ENCODE results near the gene PAM16. TPM values are rescaled to one million over a fixed set of nuclear protein-coding genes. Genes with fewer than 3 reads are reported as not detected.

Gene PAM16
- total RNA-seq, 5 donors from 2014 or later (not counting 1 experiment from before 2014, with no cell fraction given), result 41.2 to 53.7 (median 47.4) TPM

DNA sequence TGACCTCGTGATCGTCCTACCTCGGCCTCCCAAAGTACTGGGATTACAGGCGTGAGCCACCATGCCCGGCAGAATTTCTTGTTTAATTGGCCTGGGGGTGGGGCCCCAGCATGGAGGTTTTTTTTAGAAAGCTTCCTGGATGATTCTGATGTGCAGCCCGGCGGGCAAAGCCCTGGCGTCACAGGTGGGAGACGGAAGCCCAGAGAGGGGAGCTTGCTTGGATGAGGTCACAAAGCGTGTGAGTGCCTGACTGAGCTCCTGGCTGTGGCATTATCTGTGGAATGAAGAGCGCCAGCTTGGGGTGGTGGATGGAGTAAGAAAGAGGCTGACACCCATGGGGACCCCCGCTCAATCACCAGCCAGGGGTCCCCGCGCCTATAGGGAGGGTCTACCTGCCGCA, 24.6 kb upstream of the PAM16 start:
- Histone ChIP-seq H3K27me3 (replicated peaks in 1 of 2; ENCODE audit: control insufficient read depth in 2 of 2, extremely low read depth in 1 of 2, insufficient read depth in 2 of 2, low read length in 1 of 2) (no peaks in the 10 kb centered on the region), H3K36me3 (ENCODE audit: control insufficient read depth in 2 of 2, extremely low read depth in 1 of 2, insufficient read depth in 1 of 2, low read length in 1 of 2) (peaks cover 7 to 30% of the 10 kb centered on the region in 2 donors), H3K4me3 (ENCODE audit: control insufficient read depth in 1 of 2, extremely low read depth in 1 of 2, low read length in 1 of 2) (no peak overlapping the region), H3K4me1 (ENCODE audit: control insufficient read depth in 1 of 2, extremely low read depth in 1 of 2, insufficient read depth in 2 of 2, low read length in 2 of 2) (peaks cover 4 to 67% of the 10 kb centered on the region in 2 experiments), H3K27ac (ENCODE audit: low read length) (no peak overlapping the region), H3K9me3 (no peaks in the 10 kb centered on the region)
- peaks cover 23 to 28% (median 24%) of the 10 kb centered on the region in 3 donors for H3K4me1 Mint-ChIP-seq
- H3K9me3 Mint-ChIP-seq, result no peaks in the 10 kb centered on the region
- peaks cover 3% of the 10 kb centered on the region for H3K36me3 Mint-ChIP-seq
- peak overlapping the region in 1 of 3 donors; percentile 12 for H3K4me3 Mint-ChIP-seq
- no peak for DNase-seq
- ATAC-seq (replicated peaks in 1 of 4), result no peak
- CTCF ChIA-PET, result interaction anchor here in 1 of 2 donors (0.6 kb wide), 1 partner anchor 46 kb away, joined by 6 read pairs; no protein-coding TSS in a partner anchor
- POLR2A ChIA-PET, result interaction anchor here in 1 of 2 donors (0.6 kb wide), 1 partner anchor 49 kb away, joined by 4 read pairs; no protein-coding TSS in a partner anchor
- peak overlapping the region; percentile 19 to 48 for H3K27ac Mint-ChIP-seq
- no peaks in the 10 kb centered on the region for H3K27me3 Mint-ChIP-seq
- WGBS (ENCODE audit: insufficient coverage), result 97% methylated on average over 5 of the region's 15 CpGs

DNA sequence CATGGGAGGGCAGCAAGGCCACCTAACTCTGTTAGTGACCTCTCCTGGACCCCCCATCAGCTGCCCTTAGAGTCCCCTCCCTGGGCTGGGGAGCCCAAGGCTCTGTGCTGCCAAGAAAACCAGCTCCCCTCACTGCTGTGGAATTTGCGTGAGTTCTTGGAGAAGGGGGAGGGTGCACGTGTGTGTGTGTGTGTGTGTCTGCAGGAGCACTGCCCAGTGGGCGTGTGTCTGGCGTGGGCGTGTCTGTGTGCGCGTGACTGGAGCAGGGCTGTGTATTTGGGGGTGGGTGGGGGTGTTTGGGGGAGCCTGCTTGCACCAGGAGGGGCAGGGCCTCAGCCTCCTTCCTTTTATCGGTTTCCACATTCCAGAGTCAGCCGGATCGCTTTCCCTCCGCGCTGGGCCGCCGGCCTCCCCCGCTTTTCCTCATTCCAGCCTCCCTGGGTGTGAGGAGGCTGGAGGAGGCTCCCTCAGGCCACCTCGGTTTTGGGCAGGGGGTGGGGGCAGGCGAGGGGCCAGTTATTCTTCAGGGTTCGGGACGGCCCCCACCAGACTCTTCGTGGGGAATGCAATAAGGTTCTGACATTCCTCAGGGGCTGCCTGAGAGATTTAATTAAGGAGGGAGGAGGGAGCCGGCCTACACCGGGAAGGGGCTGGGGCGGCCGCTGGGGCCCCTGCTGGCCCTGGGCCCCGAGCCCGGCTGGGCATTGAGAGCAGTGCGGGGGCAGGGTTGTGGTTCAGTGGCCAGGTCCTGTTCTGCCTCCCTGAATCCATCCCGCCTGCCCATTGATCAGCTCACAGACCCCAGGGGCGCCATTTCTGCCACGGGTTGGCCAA, 23.0 kb upstream of the PAM16 start:
- WGBS (ENCODE audit: insufficient coverage), result 20% methylated on average over 1 of the region's 30 CpGs
- Histone ChIP-seq H3K4me1 (ENCODE audit: control insufficient read depth in 1 of 2, extremely low read depth in 1 of 2, insufficient read depth in 2 of 2, low read length in 2 of 2) (peaks cover 4 to 63% of the 10 kb centered on the region in 2 experiments), H3K9me3 (no peaks in the 10 kb centered on the region), H3K27ac (ENCODE audit: low read length) (no peak overlapping the region), H3K27me3 (replicated peaks in 1 of 2; ENCODE audit: control insufficient read depth in 2 of 2, extremely low read depth in 1 of 2, insufficient read depth in 2 of 2, low read length in 1 of 2) (no peaks in the 10 kb centered on the region), H3K4me3 (ENCODE audit: control insufficient read depth in 1 of 2, extremely low read depth in 1 of 2, low read length in 1 of 2) (no peak overlapping the region), H3K36me3 (ENCODE audit: control insufficient read depth in 2 of 2, extremely low read depth in 1 of 2, insufficient read depth in 1 of 2, low read length in 1 of 2) (peaks cover 7 to 17% of the 10 kb centered on the region in 2 donors)
- CTCF ChIA-PET, result interaction anchor here in 1 of 2 donors (0.6 kb wide), 1 partner anchor 364 kb away, joined by 3 read pairs; no protein-coding TSS in a partner anchor
- peaks cover 23 to 30% (median 24%) of the 10 kb centered on the region in 3 donors for H3K4me1 Mint-ChIP-seq
- H3K27me3 Mint-ChIP-seq, result no peaks in the 10 kb centered on the region
- ATAC-seq (replicated peaks in 1 of 4), result no peak
- H3K4me3 Mint-ChIP-seq, result no peak overlapping the region
- H3K36me3 Mint-ChIP-seq, result peaks cover 3% of the 10 kb centered on the region
- POLR2A ChIA-PET, result interaction anchor here in 1 of 2 donors (0.7 kb wide), 1 partner anchor 16 kb away, joined by 3 read pairs; no protein-coding TSS in a partner anchor
- H3K9me3 Mint-ChIP-seq, result no peaks in the 10 kb centered on the region
- peak in 4 of 35 experiments; percentile 26 to 47 (median 29) for DNase-seq
- peak overlapping the region; percentile 46 to 61 for H3K27ac Mint-ChIP-seq

DNA sequence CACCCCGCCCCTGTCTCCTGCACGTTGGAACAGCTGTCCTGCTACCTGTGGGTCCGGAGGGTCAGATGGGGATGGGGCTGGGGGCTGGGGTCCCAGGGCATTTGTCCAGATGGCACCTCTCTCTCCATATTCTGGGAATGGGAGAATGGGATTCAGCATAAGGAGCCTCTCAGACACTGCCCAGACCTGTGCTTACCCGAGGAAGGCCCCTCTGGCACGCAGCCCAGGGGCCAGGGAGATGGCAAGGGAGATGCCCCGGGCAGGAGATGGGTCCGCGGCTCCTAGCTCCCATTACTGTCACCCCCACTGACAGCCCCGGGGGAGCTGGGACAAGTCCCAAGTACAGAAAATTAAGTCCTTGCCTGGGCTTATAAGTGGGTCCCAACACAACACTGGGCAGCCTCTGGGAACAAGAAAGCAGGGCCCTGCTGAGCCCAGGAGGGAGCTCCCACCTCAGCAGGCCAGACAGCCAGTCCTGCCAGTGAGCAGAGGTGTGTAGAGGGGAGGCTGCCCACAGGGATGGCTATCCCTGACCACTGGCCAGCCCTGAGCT, 22.3 kb upstream of the PAM16 start:
- CTCF ChIA-PET, result interaction anchor here in 1 of 2 donors (0.6 kb wide), 1 partner anchor 365 kb away, joined by 3 read pairs; no protein-coding TSS in a partner anchor
- H3K27me3 Mint-ChIP-seq, result no peaks in the 10 kb centered on the region
- no peaks in the 10 kb centered on the region for H3K9me3 Mint-ChIP-seq
- Histone ChIP-seq H3K36me3 (ENCODE audit: control insufficient read depth in 2 of 2, extremely low read depth in 1 of 2, insufficient read depth in 1 of 2, low read length in 1 of 2) (peaks cover 2 to 16% of the 10 kb centered on the region in 2 donors), H3K27ac (ENCODE audit: low read length) (no peak overlapping the region), H3K4me1 (ENCODE audit: control insufficient read depth in 1 of 2, extremely low read depth in 1 of 2, insufficient read depth in 2 of 2, low read length in 2 of 2) (peaks cover 4 to 57% of the 10 kb centered on the region in 2 experiments), H3K9me3 (no peaks in the 10 kb centered on the region), H3K27me3 (replicated peaks in 1 of 2; ENCODE audit: control insufficient read depth in 2 of 2, extremely low read depth in 1 of 2, insufficient read depth in 2 of 2, low read length in 1 of 2) (no peaks in the 10 kb centered on the region), H3K4me3 (ENCODE audit: control insufficient read depth in 1 of 2, extremely low read depth in 1 of 2, low read length in 1 of 2) (no peak overlapping the region)
- DNase-seq (no peak), ATAC-seq (replicated peaks in 1 of 4) (no peak)
- peaks cover 23 to 29% (median 24%) of the 10 kb centered on the region in 3 donors for H3K4me1 Mint-ChIP-seq
- H3K4me3 Mint-ChIP-seq, result peak overlapping the region in 1 of 3 donors; percentile 71
- H3K27ac Mint-ChIP-seq, result no peak overlapping the region
- POLR2A ChIA-PET, result interaction anchor here in 1 of 2 donors (0.6 kb wide), 1 partner anchor 202 kb away, joined by 3 read pairs; no protein-coding TSS in a partner anchor
- WGBS (ENCODE audit: insufficient coverage), result 89% methylated on average over 8 of the region's 9 CpGs
- H3K36me3 Mint-ChIP-seq, result peaks cover 3% of the 10 kb centered on the region

DNA sequence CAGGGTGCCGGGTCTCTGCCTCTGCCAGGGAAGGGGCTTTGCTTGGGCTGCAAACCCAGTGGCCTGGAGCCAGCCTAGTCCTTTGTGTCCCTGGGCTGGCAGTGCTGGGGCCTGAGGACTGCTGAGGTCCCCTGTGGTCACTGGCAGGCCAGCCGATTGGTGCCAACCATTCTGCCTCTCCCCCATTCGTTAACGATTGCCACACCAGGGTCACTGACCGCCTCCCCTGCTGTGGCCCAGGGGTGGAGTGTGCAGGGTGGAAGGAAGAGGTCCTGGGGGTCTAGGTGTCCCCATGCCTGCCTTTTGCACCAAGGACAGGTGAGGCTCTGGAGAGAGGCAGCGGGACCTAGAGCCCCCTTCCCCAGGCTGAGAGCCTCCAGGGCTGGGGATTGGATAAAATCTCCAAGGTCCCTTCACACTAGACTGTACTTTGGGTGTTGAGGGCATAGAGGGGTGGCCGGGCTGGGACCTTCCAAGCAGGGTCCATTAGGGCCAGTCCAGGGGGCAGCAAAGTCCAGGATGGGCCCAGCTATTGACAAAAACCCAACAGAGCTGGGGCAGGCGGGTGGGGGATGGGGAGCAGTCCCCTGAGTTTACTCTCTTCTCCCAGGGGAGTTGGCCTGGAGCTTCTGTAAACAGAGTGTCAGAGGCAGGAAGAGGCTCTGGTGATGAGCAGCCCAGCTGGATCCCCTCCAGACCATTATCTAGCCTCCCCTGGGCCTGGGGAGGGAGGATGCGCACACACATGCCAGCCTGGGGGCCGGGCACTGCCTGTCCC, 21.6 kb upstream of the PAM16 start:
- WGBS (ENCODE audit: insufficient coverage), result 90% methylated on average over 2 of the region's 10 CpGs
- no peaks in the 10 kb centered on the region for H3K27me3 ChIP-seq (replicated peaks in 1 of 2; ENCODE audit: control insufficient read depth in 2 of 2, extremely low read depth in 1 of 2, insufficient read depth in 2 of 2, low read length in 1 of 2)
- no peak for DNase-seq
- Mint-ChIP-seq H3K4me3 (peak overlapping the region; percentile 71 to 80 (median 78)), H3K4me1 (peaks cover 21 to 27% (median 24%) of the 10 kb centered on the region in 3 donors), H3K36me3 (peaks cover 1% of the 10 kb centered on the region), H3K27me3 (no peaks in the 10 kb centered on the region), H3K27ac (peak overlapping the region in 1 of 2 donors; percentile 6), H3K9me3 (no peaks in the 10 kb centered on the region)
- POLR2A ChIA-PET, result interaction anchor here in 1 of 2 donors (0.6 kb wide), 1 partner anchor 203 kb away, joined by 3 read pairs; no protein-coding TSS in a partner anchor
- peak overlapping the region; percentile 34 to 64 for H3K4me3 ChIP-seq (ENCODE audit: control insufficient read depth in 1 of 2, extremely low read depth in 1 of 2, low read length in 1 of 2)
- ATAC-seq (replicated peaks in 1 of 4), result no peak
- peaks cover 0 to 18% of the 10 kb centered on the region in 2 donors for H3K36me3 ChIP-seq (ENCODE audit: control insufficient read depth in 2 of 2, extremely low read depth in 1 of 2, insufficient read depth in 1 of 2, low read length in 1 of 2)
- H3K4me1 ChIP-seq (ENCODE audit: control insufficient read depth in 1 of 2, extremely low read depth in 1 of 2, insufficient read depth in 2 of 2, low read length in 2 of 2), result peaks cover 4 to 52% of the 10 kb centered on the region in 2 experiments
- H3K9me3 ChIP-seq, result no peaks in the 10 kb centered on the region
- CTCF ChIA-PET, result no interaction called here
- H3K27ac ChIP-seq (ENCODE audit: low read length), result peak overlapping the region; percentile 14

DNA sequence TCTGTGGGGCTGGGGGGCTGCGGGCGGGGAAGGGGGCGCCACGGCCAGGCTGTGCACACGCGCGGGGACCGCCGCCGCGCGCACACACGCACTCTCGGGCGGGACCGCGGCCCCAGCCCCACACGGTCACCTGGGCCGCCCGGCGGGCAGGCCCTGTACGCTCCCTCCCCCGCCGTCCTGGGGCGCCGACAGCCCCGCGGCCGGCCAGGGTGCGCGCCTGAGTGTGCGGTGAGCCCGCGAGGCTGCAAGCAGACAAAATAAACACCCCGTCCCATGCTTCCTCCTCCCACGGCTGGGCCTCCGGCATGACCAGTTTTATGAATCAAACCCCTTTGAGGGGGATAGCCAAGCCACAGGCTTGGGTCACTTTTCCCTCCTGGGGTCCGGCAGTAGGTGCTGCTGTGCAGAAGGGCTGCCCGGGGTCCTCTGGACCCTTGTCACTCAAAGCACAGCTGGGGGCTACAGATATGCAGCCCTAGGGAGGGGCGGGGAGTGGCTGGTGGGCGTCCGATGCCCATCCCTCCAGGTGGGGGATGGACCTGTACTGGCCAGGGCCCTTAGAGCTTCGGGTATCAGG, 21.0 kb upstream of the PAM16 start:
- Histone ChIP-seq H3K4me1 (ENCODE audit: control insufficient read depth in 1 of 2, extremely low read depth in 1 of 2, insufficient read depth in 2 of 2, low read length in 2 of 2) (peaks cover 4 to 51% of the 10 kb centered on the region in 2 experiments), H3K36me3 (ENCODE audit: control insufficient read depth in 2 of 2, extremely low read depth in 1 of 2, insufficient read depth in 1 of 2, low read length in 1 of 2) (peaks cover 0 to 22% of the 10 kb centered on the region in 2 donors), H3K9me3 (no peaks in the 10 kb centered on the region), H3K4me3 (ENCODE audit: control insufficient read depth in 1 of 2, extremely low read depth in 1 of 2, low read length in 1 of 2) (peak overlapping the region; percentile 34 to 64), H3K27ac (ENCODE audit: low read length) (peak overlapping the region; percentile 14), H3K27me3 (replicated peaks in 1 of 2; ENCODE audit: control insufficient read depth in 2 of 2, extremely low read depth in 1 of 2, insufficient read depth in 2 of 2, low read length in 1 of 2) (no peaks in the 10 kb centered on the region)
- ATAC-seq (replicated peaks in 1 of 4) (peak; percentile 28 to 73 (median 68)), DNase-seq (peak in 21 of 35 experiments; percentile 16 to 57 (median 32))
- ChIA-PET POLR2A (no interaction called here), CTCF (no interaction called here)
- H3K27me3 Mint-ChIP-seq, result no peaks in the 10 kb centered on the region
- WGBS (ENCODE audit: insufficient coverage), result 14% methylated on average over 29 of the region's 43 CpGs
- peaks cover 6% of the 10 kb centered on the region for H3K36me3 Mint-ChIP-seq
- peaks cover 20 to 32% (median 24%) of the 10 kb centered on the region in 3 donors for H3K4me1 Mint-ChIP-seq
- H3K4me3 Mint-ChIP-seq, result peak overlapping the region; percentile 71 to 80 (median 78)
- H3K27ac Mint-ChIP-seq, result peak overlapping the region; percentile 67 to 79
- no peaks in the 10 kb centered on the region for H3K9me3 Mint-ChIP-seq

Data from T-cell (primary cell).